ENCODE data around the gene SIN3B. TPM values are rescaled to one million over a fixed set of nuclear protein-coding genes. Genes with fewer than 3 reads are reported as not detected.

SIN3B gene
- polyA plus RNA-seq, 4 donors, result 9.7 to 38.1 (median 15.4) TPM

GRCh38 chr19:16897029-16897855, 68.0 kb downstream of the SIN3B start:
- H3K36me3 ChIP-seq (ENCODE audit: control insufficient read depth in 3 of 3, insufficient read depth in 2 of 3, low read depth in 1 of 3, low read length in 3 of 3), result no peaks in the 10 kb centered on the region
- 2 to 17% (median 12%) methylated on average over 49 to 68 of the region's 68 CpGs for WGBS, 3 donors
- FAIRE-seq, result no peak

DNA sequence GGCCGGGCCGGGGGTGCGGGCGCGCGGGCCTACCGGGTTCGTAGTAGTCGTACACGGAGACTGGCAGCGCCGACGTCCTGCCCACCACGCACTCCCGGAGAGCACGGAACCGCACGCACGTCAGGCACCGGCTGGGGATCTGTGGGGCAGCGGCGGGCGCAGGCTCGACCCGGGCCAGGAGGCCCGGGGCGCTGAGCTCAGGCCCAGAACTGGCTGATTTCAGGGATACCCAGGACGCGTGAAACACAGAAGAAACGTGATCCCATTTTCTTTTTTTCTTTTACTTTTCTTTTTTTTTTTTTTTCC, 68.6 kb downstream of the SIN3B start:
- Histone ChIP-seq H3K36me3 (ENCODE audit: control insufficient read depth in 3 of 3, insufficient read depth in 2 of 3, low read depth in 1 of 3, low read length in 3 of 3) (no peaks in the 10 kb centered on the region), H3K4me1 (ENCODE audit: control insufficient read depth in 3 of 3, insufficient read depth in 2 of 3, low read depth in 1 of 3, low read length in 2 of 3) (peaks cover 0 to 4% (median 3%) of the 10 kb centered on the region in 3 donors), H3K9me3 (ENCODE audit: control insufficient read depth in 2 of 2, insufficient read depth in 1 of 2, low read depth in 1 of 2, low read length in 1 of 2) (no peaks in the 10 kb centered on the region), H3K27ac (ENCODE audit: low read depth in 1 of 3, low read length in 2 of 3) (peak overlapping the region in 1 of 3 donors; percentile 29), H3K27me3 (ENCODE audit: control insufficient read depth in 3 of 3, insufficient read depth in 3 of 3, low read length in 3 of 3) (peaks cover 0 to 26% (median 0%) of the 10 kb centered on the region in 3 donors), H3K4me3 (ENCODE audit: low read depth in 1 of 3, low read length in 3 of 3) (peak overlapping the region; percentile 17 to 43 (median 27))
- no peak for FAIRE-seq
- no peak for DNase-seq
- 10 to 36% (median 30%) methylated on average over 22 to 30 of the region's 30 CpGs for WGBS, 3 donors

More at GRCh38 chr19:16897029-16897855, 68.0 kb downstream of the SIN3B start:
- peak; percentile 62 to 67 for DNase-seq
- Histone ChIP-seq H3K4me1 (ENCODE audit: control insufficient read depth in 3 of 3, insufficient read depth in 2 of 3, low read depth in 1 of 3, low read length in 2 of 3) (peaks cover 0 to 4% (median 3%) of the 10 kb centered on the region in 3 donors), H3K4me3 (ENCODE audit: low read depth in 1 of 3, low read length in 3 of 3) (peak overlapping the region; percentile 17 to 43 (median 27)), H3K27ac (ENCODE audit: low read depth in 1 of 3, low read length in 2 of 3) (peak overlapping the region in 1 of 3 donors; percentile 65), H3K27me3 (ENCODE audit: control insufficient read depth in 3 of 3, insufficient read depth in 3 of 3, low read length in 3 of 3) (peaks cover 0 to 26% (median 0%) of the 10 kb centered on the region in 3 donors), H3K9me3 (ENCODE audit: control insufficient read depth in 2 of 2, insufficient read depth in 1 of 2, low read depth in 1 of 2, low read length in 1 of 2) (no peaks in the 10 kb centered on the region)

DNA sequence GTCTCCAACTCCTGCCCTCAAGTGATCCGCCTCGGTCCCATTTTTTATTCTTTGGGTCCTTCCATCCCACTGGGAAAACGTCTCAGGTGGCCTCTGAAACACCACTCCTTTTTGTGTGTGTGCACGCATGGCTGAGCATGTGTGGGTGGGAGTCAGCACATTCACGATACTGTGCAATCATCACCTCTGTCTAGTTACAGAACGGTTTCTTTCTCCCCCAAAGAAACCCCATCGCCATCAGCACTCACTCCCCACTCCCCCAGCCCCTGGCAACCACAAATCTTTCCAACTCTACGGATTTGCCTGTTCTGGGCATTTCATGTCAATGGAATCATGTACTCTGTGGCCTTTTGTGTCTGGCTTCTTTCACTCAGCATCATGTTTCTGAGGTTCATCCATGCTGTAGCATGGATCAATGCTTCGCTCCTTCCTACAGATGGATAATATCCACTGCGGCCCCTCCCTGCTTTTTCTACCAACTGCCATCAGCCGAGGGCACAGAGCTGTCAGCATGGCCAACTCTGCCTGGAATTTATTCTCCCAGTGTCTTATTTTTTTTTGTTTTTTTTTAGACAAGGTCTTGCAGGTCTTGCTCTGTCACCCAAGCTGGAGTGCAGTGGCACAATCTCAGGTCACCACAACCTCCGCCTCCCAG, 69.3 kb downstream of the SIN3B start:
- WGBS, 3 donors, result 79 to 88% (median 84%) methylated on average over 12 of the region's 12 CpGs
- Histone ChIP-seq H3K4me1 (ENCODE audit: control insufficient read depth in 3 of 3, insufficient read depth in 2 of 3, low read depth in 1 of 3, low read length in 2 of 3) (peaks cover 0 to 4% (median 3%) of the 10 kb centered on the region in 3 donors), H3K27me3 (ENCODE audit: control insufficient read depth in 3 of 3, insufficient read depth in 3 of 3, low read length in 3 of 3) (peaks cover 0 to 26% (median 0%) of the 10 kb centered on the region in 3 donors), H3K36me3 (ENCODE audit: control insufficient read depth in 3 of 3, insufficient read depth in 2 of 3, low read depth in 1 of 3, low read length in 3 of 3) (no peaks in the 10 kb centered on the region), H3K9me3 (ENCODE audit: control insufficient read depth in 2 of 2, insufficient read depth in 1 of 2, low read depth in 1 of 2, low read length in 1 of 2) (no peaks in the 10 kb centered on the region), H3K4me3 (ENCODE audit: low read depth in 1 of 3, low read length in 3 of 3) (no peak overlapping the region), H3K27ac (ENCODE audit: low read depth in 1 of 3, low read length in 2 of 3) (no peak overlapping the region)
- FAIRE-seq, result no peak
- DNase-seq, result no peak

GRCh38 chr19:16899566-16900075, 70.4 kb downstream of the SIN3B start:
- Histone ChIP-seq H3K4me1 (ENCODE audit: control insufficient read depth in 3 of 3, insufficient read depth in 2 of 3, low read depth in 1 of 3, low read length in 2 of 3) (peaks cover 0 to 4% (median 3%) of the 10 kb centered on the region in 3 donors), H3K27me3 (ENCODE audit: control insufficient read depth in 3 of 3, insufficient read depth in 3 of 3, low read length in 3 of 3) (peaks cover 0 to 23% (median 0%) of the 10 kb centered on the region in 3 donors), H3K27ac (ENCODE audit: low read depth in 1 of 3, low read length in 2 of 3) (no peak overlapping the region), H3K36me3 (ENCODE audit: control insufficient read depth in 3 of 3, insufficient read depth in 2 of 3, low read depth in 1 of 3, low read length in 3 of 3) (no peaks in the 10 kb centered on the region), H3K4me3 (ENCODE audit: low read depth in 1 of 3, low read length in 3 of 3) (no peak overlapping the region), H3K9me3 (ENCODE audit: control insufficient read depth in 2 of 2, insufficient read depth in 1 of 2, low read depth in 1 of 2, low read length in 1 of 2) (no peaks in the 10 kb centered on the region)
- DNase-seq, result peak in 1 of 2 donors; percentile 16
- WGBS, 3 donors, result 15 to 31% (median 26%) methylated on average over 7 of the region's 7 CpGs
- no peak for FAIRE-seq

GRCh38 chr19:16901491-16902175, 72.4 kb downstream of the SIN3B start:
- 78 to 86% (median 84%) methylated on average over 18 to 19 of the region's 19 CpGs for WGBS, 3 donors
- Histone ChIP-seq H3K4me3 (ENCODE audit: low read depth in 1 of 3, low read length in 3 of 3) (no peak overlapping the region), H3K9me3 (ENCODE audit: control insufficient read depth in 2 of 2, insufficient read depth in 1 of 2, low read depth in 1 of 2, low read length in 1 of 2) (no peaks in the 10 kb centered on the region), H3K36me3 (ENCODE audit: control insufficient read depth in 3 of 3, insufficient read depth in 2 of 3, low read depth in 1 of 3, low read length in 3 of 3) (no peaks in the 10 kb centered on the region), H3K27ac (ENCODE audit: low read depth in 1 of 3, low read length in 2 of 3) (no peak overlapping the region), H3K4me1 (ENCODE audit: control insufficient read depth in 3 of 3, insufficient read depth in 2 of 3, low read depth in 1 of 3, low read length in 2 of 3) (peaks cover 0 to 2% (median 0%) of the 10 kb centered on the region in 3 donors), H3K27me3 (ENCODE audit: control insufficient read depth in 3 of 3, insufficient read depth in 3 of 3, low read length in 3 of 3) (peaks cover 0 to 9% (median 0%) of the 10 kb centered on the region in 3 donors)
- FAIRE-seq (no peak), DNase-seq (no peak)

DNA sequence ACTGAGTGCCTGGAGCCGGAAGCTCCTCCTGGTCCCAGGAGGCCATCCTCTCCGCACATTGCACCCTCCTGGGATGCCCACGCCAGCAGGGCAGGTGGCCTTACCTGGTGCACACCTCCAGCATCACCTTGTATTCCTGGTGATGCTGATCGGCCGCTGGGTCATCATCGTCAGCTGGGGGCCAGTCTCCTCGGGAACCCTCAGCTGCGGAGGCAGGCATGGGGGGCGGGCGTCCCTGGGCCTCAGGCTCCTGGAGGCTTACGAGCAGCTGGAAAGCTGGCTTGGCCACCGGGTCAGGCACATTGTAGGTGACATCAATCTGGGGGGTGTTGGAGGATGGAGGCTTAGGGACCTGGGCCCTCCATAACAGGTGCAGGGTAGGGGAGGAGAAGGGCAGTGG, 73.3 kb downstream of the SIN3B start:
- FAIRE-seq (no peak), DNase-seq (no peak)
- WGBS, 3 donors, result 90 to 93% (median 91%) methylated on average over 12 of the region's 12 CpGs
- H3K36me3 ChIP-seq (ENCODE audit: control insufficient read depth in 3 of 3, insufficient read depth in 2 of 3, low read depth in 1 of 3, low read length in 3 of 3), result no peaks in the 10 kb centered on the region
- H3K27ac ChIP-seq (ENCODE audit: low read depth in 1 of 3, low read length in 2 of 3), result no peak overlapping the region
- peaks cover 0 to 6% (median 0%) of the 10 kb centered on the region in 3 donors for H3K27me3 ChIP-seq (ENCODE audit: control insufficient read depth in 3 of 3, insufficient read depth in 3 of 3, low read length in 3 of 3)
- H3K9me3 ChIP-seq (ENCODE audit: control insufficient read depth in 2 of 2, insufficient read depth in 1 of 2, low read depth in 1 of 2, low read length in 1 of 2), result no peaks in the 10 kb centered on the region
- H3K4me1 ChIP-seq (ENCODE audit: control insufficient read depth in 3 of 3, insufficient read depth in 2 of 3, low read depth in 1 of 3, low read length in 2 of 3), result no peaks in the 10 kb centered on the region
- H3K4me3 ChIP-seq (ENCODE audit: low read depth in 1 of 3, low read length in 3 of 3), result no peak overlapping the region

- no peak overlapping the region for H3K27ac ChIP-seq (ENCODE audit: low read depth in 1 of 3, low read length in 2 of 3)
- FAIRE-seq, result no peak
- H3K9me3 ChIP-seq (ENCODE audit: control insufficient read depth in 2 of 2, insufficient read depth in 1 of 2, low read depth in 1 of 2, low read length in 1 of 2), result no peaks in the 10 kb centered on the region
- H3K4me3 ChIP-seq (ENCODE audit: low read depth in 1 of 3, low read length in 3 of 3), result no peak overlapping the region
- DNase-seq, result no peak
- whole genome bisulfite sequencing, 3 donors, result 76 to 85% (median 85%) methylated on average over 6 to 7 of the region's 7 CpGs
- no peaks in the 10 kb centered on the region for H3K4me1 ChIP-seq (ENCODE audit: control insufficient read depth in 3 of 3, insufficient read depth in 2 of 3, low read depth in 1 of 3, low read length in 2 of 3)
- no peaks in the 10 kb centered on the region for H3K36me3 ChIP-seq (ENCODE audit: control insufficient read depth in 3 of 3, insufficient read depth in 2 of 3, low read depth in 1 of 3, low read length in 3 of 3)
- H3K27me3 ChIP-seq (ENCODE audit: control insufficient read depth in 3 of 3, insufficient read depth in 3 of 3, low read length in 3 of 3), result peaks cover 0 to 2% (median 0%) of the 10 kb centered on the region in 3 donors
These were observed 74.1 kb downstream of the SIN3B start for GRCh38 chr19:16903347-16903746.

GRCh38 chr19:16904599-16904998, 75.4 kb downstream of the SIN3B start:
- no peak for DNase-seq
- no peaks in the 10 kb centered on the region for H3K9me3 ChIP-seq (ENCODE audit: control insufficient read depth in 2 of 2, insufficient read depth in 1 of 2, low read depth in 1 of 2, low read length in 1 of 2)
- no peak overlapping the region for H3K4me3 ChIP-seq (ENCODE audit: low read depth in 1 of 3, low read length in 3 of 3)
- 46 to 68% (median 47%) methylated on average over 5 of the region's 5 CpGs for WGBS, 3 donors
- H3K36me3 ChIP-seq (ENCODE audit: control insufficient read depth in 3 of 3, insufficient read depth in 2 of 3, low read depth in 1 of 3, low read length in 3 of 3), result no peaks in the 10 kb centered on the region
- H3K4me1 ChIP-seq (ENCODE audit: control insufficient read depth in 3 of 3, insufficient read depth in 2 of 3, low read depth in 1 of 3, low read length in 2 of 3), result no peaks in the 10 kb centered on the region
- H3K27ac ChIP-seq (ENCODE audit: low read depth in 1 of 3, low read length in 2 of 3), result no peak overlapping the region
- FAIRE-seq, result no peak
- no peaks in the 10 kb centered on the region for H3K27me3 ChIP-seq (ENCODE audit: control insufficient read depth in 3 of 3, insufficient read depth in 3 of 3, low read length in 3 of 3)

All from small intestine (tissue), 7 donors.